ENCODE data around the gene RDH16. TPM values are rescaled to one million over a fixed set of nuclear protein-coding genes. Genes with fewer than 3 reads are reported as not detected.

RDH16 gene
- total and polyA plus RNA-seq, 4 experiments from 2014 or later: 0.09 to 1.9 (median 0.87) TPM

- Histone ChIP-seq H3K4me1 (ENCODE audit: insufficient read depth, low read length) (no peaks in the 10 kb centered on the region), H3K27me3 (ENCODE audit: insufficient read depth, low read length) (no peaks in the 10 kb centered on the region), H3K36me3 (ENCODE audit: insufficient read depth, low read length) (no peaks in the 10 kb centered on the region), H3K9me3 (ENCODE audit: control insufficient read depth in 1 of 2, low read length in 2 of 2) (peaks cover 0 to 4% of the 10 kb centered on the region in 2 donors), H3K4me3 (ENCODE audit: low read length in 2 of 2) (no peak overlapping the region), H3K27ac (ENCODE audit: low read depth, low read length) (no peak overlapping the region)
- Mint-ChIP-seq H3K4me3 (no peak overlapping the region), H3K27ac (no peak overlapping the region), H3K9me3 (peaks cover 0 to 10% (median 7%) of the 10 kb centered on the region in 8 donors), H3K27me3 (peaks cover 0 to 2% of the 10 kb centered on the region in 2 donors), H3K4me1 (no peaks in the 10 kb centered on the region), H3K36me3 (peaks cover 1 to 36% of the 10 kb centered on the region in 2 donors)
- DNase-seq: no peak
- intact Hi-C loops (cut with micrococcal nuclease): no loop called here
- POLR2A ChIA-PET (ENCODE audit: partially characterized antibody): no interaction called here
- CTCF ChIA-PET (ENCODE audit: partially characterized antibody): no interaction called here
These were observed 2.5 kb downstream of the RDH16 start for GRCh38 chr12:56954958-56955355.

- no peaks in the 10 kb centered on the region for H3K4me1 ChIP-seq (ENCODE audit: insufficient read depth, low read length)
- Mint-ChIP-seq H3K27me3 (peaks cover 0 to 2% of the 10 kb centered on the region in 2 donors), H3K27ac (no peak overlapping the region), H3K9me3 (peaks cover 0 to 10% (median 7%) of the 10 kb centered on the region in 8 donors), H3K36me3 (peaks cover 1 to 36% of the 10 kb centered on the region in 2 donors), H3K4me1 (no peaks in the 10 kb centered on the region), H3K4me3 (no peak overlapping the region)
- ChIA-PET CTCF (ENCODE audit: partially characterized antibody) (no interaction called here), POLR2A (ENCODE audit: partially characterized antibody) (no interaction called here)
- no peaks in the 10 kb centered on the region for H3K27me3 ChIP-seq (ENCODE audit: insufficient read depth, low read length)
- no peak overlapping the region for H3K4me3 ChIP-seq (ENCODE audit: low read length in 2 of 2)
- H3K27ac ChIP-seq (ENCODE audit: low read depth, low read length): no peak overlapping the region
- no peak for DNase-seq
- intact Hi-C loops (cut with micrococcal nuclease): no loop called here
- H3K9me3 ChIP-seq (ENCODE audit: control insufficient read depth in 1 of 2, low read length in 2 of 2): peaks cover 0 to 4% of the 10 kb centered on the region in 2 donors
- no peaks in the 10 kb centered on the region for H3K36me3 ChIP-seq (ENCODE audit: insufficient read depth, low read length)
These were observed 3.1 kb downstream of the RDH16 start for GRCh38 chr12:56954057-56954957.

- no peaks in the 10 kb centered on the region for H3K4me1 ChIP-seq (ENCODE audit: insufficient read depth, low read length)
- POLR2A ChIA-PET (ENCODE audit: partially characterized antibody): no interaction called here
- peaks cover 0 to 8% (median 4%) of the 10 kb centered on the region in 8 donors for H3K9me3 Mint-ChIP-seq
These were observed 4.1 kb downstream of the RDH16 start for GRCh38 chr12:56953314-56953713.

GRCh38 chr12:56951582-56952339 lies 5.6 kb downstream of the RDH16 start:
- H3K27ac ChIP-seq (ENCODE audit: low read depth, low read length): no peak overlapping the region
- Mint-ChIP-seq H3K9me3 (peaks cover 0 to 4% (median 0%) of the 10 kb centered on the region in 8 donors), H3K27ac (no peak overlapping the region), H3K27me3 (no peaks in the 10 kb centered on the region), H3K4me1 (no peaks in the 10 kb centered on the region), H3K4me3 (no peak overlapping the region), H3K36me3 (peaks cover 1 to 25% of the 10 kb centered on the region in 2 donors)
- H3K36me3 ChIP-seq (ENCODE audit: insufficient read depth, low read length): no peaks in the 10 kb centered on the region
- no peaks in the 10 kb centered on the region for H3K27me3 ChIP-seq (ENCODE audit: insufficient read depth, low read length)
- no peaks in the 10 kb centered on the region for H3K4me1 ChIP-seq (ENCODE audit: insufficient read depth, low read length)
- DNase-seq: no peak
- no peak overlapping the region for H3K4me3 ChIP-seq (ENCODE audit: low read length in 2 of 2)
- intact Hi-C loops (cut with micrococcal nuclease): no loop called here
- CTCF ChIA-PET (ENCODE audit: partially characterized antibody): interaction anchor here (1.3 kb wide), 1 partner anchor 36 kb away, joined by 3 read pairs; no protein-coding TSS in a partner anchor
- POLR2A ChIA-PET (ENCODE audit: partially characterized antibody): no interaction called here
- no peaks in the 10 kb centered on the region for H3K9me3 ChIP-seq (ENCODE audit: control insufficient read depth in 1 of 2, low read length in 2 of 2)

More at GRCh38 chr12:56953314-56953713, 4.1 kb downstream of the RDH16 start:
- Histone ChIP-seq H3K27me3 (ENCODE audit: insufficient read depth, low read length) (no peaks in the 10 kb centered on the region), H3K36me3 (ENCODE audit: insufficient read depth, low read length) (no peaks in the 10 kb centered on the region), H3K27ac (ENCODE audit: low read depth, low read length) (no peak overlapping the region), H3K9me3 (ENCODE audit: control insufficient read depth in 1 of 2, low read length in 2 of 2) (peaks cover 0 to 4% of the 10 kb centered on the region in 2 donors), H3K4me3 (ENCODE audit: low read length in 2 of 2) (no peak overlapping the region)
- H3K4me1 Mint-ChIP-seq: no peaks in the 10 kb centered on the region
- CTCF ChIA-PET (ENCODE audit: partially characterized antibody): no interaction called here
- peaks cover 0 to 2% of the 10 kb centered on the region in 2 donors for H3K27me3 Mint-ChIP-seq
- no peak for DNase-seq
- peaks cover 1 to 36% of the 10 kb centered on the region in 2 donors for H3K36me3 Mint-ChIP-seq
- H3K27ac Mint-ChIP-seq: no peak overlapping the region
- H3K4me3 Mint-ChIP-seq: no peak overlapping the region
- intact Hi-C loops (cut with micrococcal nuclease): no loop called here

- H3K27me3 Mint-ChIP-seq: no peaks in the 10 kb centered on the region
- H3K36me3 ChIP-seq (ENCODE audit: insufficient read depth, low read length): no peaks in the 10 kb centered on the region
- no peaks in the 10 kb centered on the region for H3K4me1 Mint-ChIP-seq
- H3K4me1 ChIP-seq (ENCODE audit: insufficient read depth, low read length): no peaks in the 10 kb centered on the region
- H3K9me3 Mint-ChIP-seq: peaks cover 0 to 10% (median 5%) of the 10 kb centered on the region in 8 donors
- H3K27me3 ChIP-seq (ENCODE audit: insufficient read depth, low read length): no peaks in the 10 kb centered on the region
- ChIA-PET POLR2A (ENCODE audit: partially characterized antibody) (no interaction called here), CTCF (ENCODE audit: partially characterized antibody) (no interaction called here)
- intact Hi-C loops (cut with micrococcal nuclease): no loop called here
- no peak overlapping the region for H3K27ac Mint-ChIP-seq
- no peak overlapping the region for H3K4me3 ChIP-seq (ENCODE audit: low read length in 2 of 2)
- H3K36me3 Mint-ChIP-seq: peaks cover 1 to 22% of the 10 kb centered on the region in 2 donors
- no peak overlapping the region for H3K27ac ChIP-seq (ENCODE audit: low read depth, low read length)
- no peaks in the 10 kb centered on the region for H3K9me3 ChIP-seq (ENCODE audit: control insufficient read depth in 1 of 2, low read length in 2 of 2)
- H3K4me3 Mint-ChIP-seq: no peak overlapping the region
- DNase-seq: no peak
These were observed 8.5 kb downstream of the RDH16 start for GRCh38 chr12:56948881-56949280.

- Mint-ChIP-seq H3K27me3 (peaks cover 0 to 2% of the 10 kb centered on the region in 2 donors), H3K36me3 (peaks cover 1 to 22% of the 10 kb centered on the region in 2 donors), H3K9me3 (peaks cover 0 to 10% (median 7%) of the 10 kb centered on the region in 8 donors), H3K4me3 (no peak overlapping the region), H3K27ac (no peak overlapping the region), H3K4me1 (no peaks in the 10 kb centered on the region)
- no peaks in the 10 kb centered on the region for H3K27me3 ChIP-seq (ENCODE audit: insufficient read depth, low read length)
- CTCF ChIA-PET (ENCODE audit: partially characterized antibody): no interaction called here
- intact Hi-C loops (cut with micrococcal nuclease): no loop called here
- no peak for DNase-seq
- no peaks in the 10 kb centered on the region for H3K9me3 ChIP-seq (ENCODE audit: control insufficient read depth in 1 of 2, low read length in 2 of 2)
- no peaks in the 10 kb centered on the region for H3K36me3 ChIP-seq (ENCODE audit: insufficient read depth, low read length)
- no peaks in the 10 kb centered on the region for H3K4me1 ChIP-seq (ENCODE audit: insufficient read depth, low read length)
- POLR2A ChIA-PET (ENCODE audit: partially characterized antibody): no interaction called here
- no peak overlapping the region for H3K4me3 ChIP-seq (ENCODE audit: low read length in 2 of 2)
- no peak overlapping the region for H3K27ac ChIP-seq (ENCODE audit: low read depth, low read length)
These were observed 9.0 kb downstream of the RDH16 start for GRCh38 chr12:56948457-56948777.

- Mint-ChIP-seq H3K27ac (no peak overlapping the region), H3K27me3 (peaks cover 0 to 2% of the 10 kb centered on the region in 2 donors), H3K36me3 (peaks cover 1 to 21% of the 10 kb centered on the region in 2 donors), H3K4me1 (no peaks in the 10 kb centered on the region), H3K9me3 (peaks cover 0 to 10% (median 9%) of the 10 kb centered on the region in 8 donors), H3K4me3 (no peak overlapping the region)
- Histone ChIP-seq H3K4me1 (ENCODE audit: insufficient read depth, low read length) (no peaks in the 10 kb centered on the region), H3K27ac (ENCODE audit: low read depth, low read length) (no peak overlapping the region), H3K27me3 (ENCODE audit: insufficient read depth, low read length) (no peaks in the 10 kb centered on the region), H3K4me3 (ENCODE audit: low read length in 2 of 2) (no peak overlapping the region), H3K36me3 (ENCODE audit: insufficient read depth, low read length) (no peaks in the 10 kb centered on the region), H3K9me3 (ENCODE audit: control insufficient read depth in 1 of 2, low read length in 2 of 2) (no peaks in the 10 kb centered on the region)
- intact Hi-C loops (cut with micrococcal nuclease): no loop called here
- ChIA-PET CTCF (ENCODE audit: partially characterized antibody) (no interaction called here), POLR2A (ENCODE audit: partially characterized antibody) (no interaction called here)
- DNase-seq: no peak
These were observed 9.6 kb downstream of the RDH16 start for GRCh38 chr12:56947633-56948456.

All from CD4-positive, alpha-beta memory T cell (primary cell).